NCI-H510A (cell line): ENCODE measurements around the gene KRTAP20-2.

Experiments used
- DNase-seq: peaks from one replicate; lab custom pipeline; 2025; lab: John Stamatoyannopoulos, UW

Gene KRTAP20-2

DNA sequence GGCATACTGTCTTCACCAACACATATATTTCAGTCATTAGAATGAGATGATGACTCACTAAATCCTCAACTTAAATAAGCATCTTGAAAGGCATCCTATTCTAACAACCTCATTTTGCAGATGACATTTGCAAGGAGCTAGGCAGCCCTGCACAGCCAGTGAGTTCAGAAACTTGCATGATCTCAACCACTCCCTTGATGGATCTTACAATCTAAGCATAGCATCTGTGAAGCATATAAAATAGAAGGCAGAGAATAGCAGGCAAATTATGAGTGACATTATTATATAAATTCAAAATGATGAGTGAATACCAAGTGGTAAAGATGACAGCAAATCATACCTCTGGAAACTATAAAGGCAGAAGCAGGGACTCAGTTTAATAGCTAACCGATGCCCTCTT is 39.3 kb downstream of the KRTAP20-2 start:
- DNase-seq = no peak

DNA sequence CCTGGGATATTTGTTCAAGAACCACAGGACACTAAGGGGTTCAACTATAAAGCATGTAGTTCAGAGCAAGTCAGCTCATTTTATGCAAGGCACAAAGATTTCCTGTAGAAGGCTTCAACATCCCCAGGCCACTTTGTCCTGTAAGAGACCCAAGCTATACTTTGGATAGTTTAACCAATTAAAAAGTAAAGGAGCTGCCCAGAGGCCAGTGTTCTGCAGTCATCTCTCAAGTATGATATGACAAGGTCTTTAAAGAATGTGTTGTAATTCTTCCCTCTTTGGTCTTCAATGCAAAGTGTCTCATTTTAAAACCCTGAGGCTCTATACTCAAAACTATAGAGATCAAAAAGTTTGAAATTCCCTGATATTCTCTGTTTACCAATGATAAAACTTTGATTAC is 41.7 kb downstream of the KRTAP20-2 start:
- DNase-seq = no peak

DNA sequence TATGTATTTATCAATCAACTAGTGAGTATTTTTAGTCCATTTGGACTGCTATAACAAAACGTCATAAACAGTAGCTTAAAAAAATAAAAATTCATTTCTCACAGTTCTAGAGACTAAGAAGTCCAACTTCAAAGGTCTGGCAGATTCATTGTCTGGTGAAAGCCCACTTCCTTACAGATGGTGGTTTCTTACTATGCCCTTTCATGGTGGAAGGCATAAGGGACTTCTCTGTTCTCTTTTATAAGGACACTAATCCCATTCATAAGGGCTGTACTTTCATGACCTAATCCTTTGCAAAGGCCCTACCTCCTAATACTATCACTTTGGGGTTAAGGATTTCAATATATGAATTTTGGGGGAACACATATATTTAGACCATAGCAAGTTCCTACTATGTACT is 45.6 kb downstream of the KRTAP20-2 start:
- DNase-seq = no peak

DNA sequence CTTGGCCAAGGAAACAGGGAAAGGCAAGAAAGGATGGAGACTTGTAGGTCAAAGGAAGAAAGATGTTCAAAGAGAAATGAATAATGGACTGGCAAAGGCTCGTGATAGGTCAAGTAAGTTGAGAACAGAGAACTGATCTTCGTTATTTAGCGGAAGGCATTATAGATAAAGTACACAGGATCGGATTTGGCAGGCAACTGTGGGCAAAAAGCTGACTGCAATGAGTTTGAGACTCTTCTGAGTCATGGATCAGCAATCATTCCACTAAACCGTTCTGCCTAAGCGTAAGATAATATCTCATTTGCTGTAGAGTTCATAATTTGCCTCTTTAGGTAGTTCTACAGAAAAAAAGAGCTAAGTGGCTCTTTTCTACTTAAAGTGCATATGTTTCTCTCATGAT is 49.5 kb downstream of the KRTAP20-2 start:
- no peak for DNase-seq
